ENCODE data around the gene GIGYF2. TPM values are rescaled to one million over a fixed set of nuclear protein-coding genes. Genes with fewer than 3 reads are reported as not detected.

GIGYF2 gene
- total RNA-seq, 1 experiment from 2014 or later = 68.3 TPM

DNA sequence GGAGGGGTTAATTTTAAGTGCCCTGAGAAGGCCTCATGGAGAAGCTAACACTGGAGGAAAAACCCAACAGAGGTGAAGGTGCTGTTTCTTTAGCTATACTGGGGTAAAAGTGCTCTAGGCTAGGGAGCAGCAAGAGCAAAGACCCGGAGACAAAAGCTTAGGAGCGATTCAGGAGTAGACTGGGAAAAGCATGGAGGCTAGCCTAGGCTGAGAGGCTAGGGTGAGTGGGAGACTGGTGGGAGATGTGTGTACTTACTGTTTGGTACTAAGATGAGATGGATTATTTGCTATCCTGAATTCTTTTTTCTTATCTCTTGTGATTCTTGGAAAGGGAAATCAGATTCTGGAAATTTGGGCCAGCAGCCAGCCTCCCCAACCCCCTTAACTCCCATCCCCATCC lies 2.0 kb downstream of the GIGYF2 start:
- intact Hi-C loops (cut with micrococcal nuclease; ENCODE audit: unreplicated experiment) (no loop called here), in situ Hi-C loops (cut with HindIII; ENCODE audit: low pct_unique_long_range_greater_than_20kb, low sequenced_read_pairs) (no loop called here)
- Histone ChIP-seq H3K9me3 (ENCODE audit: control insufficient read depth, insufficient read depth, low read depth, low read length) (no peaks in the 10 kb centered on the region), H3K27ac (ENCODE audit: low read length) (peak overlapping the region; percentile 93), H3K4me3 (ENCODE audit: low read depth in 2 of 2, low read length in 2 of 2) (peak overlapping the region; percentile 91 to 99), H3K4me1 (ENCODE audit: control insufficient read depth, insufficient read depth, low read length) (peaks cover 26% of the 10 kb centered on the region), H3K27me3 (ENCODE audit: control insufficient read depth, insufficient read depth, low read length) (no peaks in the 10 kb centered on the region), H3K36me3 (ENCODE audit: control insufficient read depth, insufficient read depth, low read length) (peaks cover 11% of the 10 kb centered on the region)
- CTCF ChIA-PET = interaction anchor here (0.6 kb wide), 1 partner anchor 112 kb away, joined by 4 read pairs; no protein-coding TSS in a partner anchor
- POLR2A ChIA-PET = interaction anchor here (0.6 kb wide), 1 partner anchor 12 kb away, joined by 4 read pairs; no protein-coding TSS in a partner anchor
- no peak for TF ChIP-seq POLR2AphosphoS5 (IDR thresholded peaks at IDR 0.05; ENCODE audit: low read depth, low read length)
- no peak for TF ChIP-seq TCF7L2 (IDR thresholded peaks at IDR 0.05; ENCODE audit: low read depth, low read length)
- TF ChIP-seq, protein P1, sequence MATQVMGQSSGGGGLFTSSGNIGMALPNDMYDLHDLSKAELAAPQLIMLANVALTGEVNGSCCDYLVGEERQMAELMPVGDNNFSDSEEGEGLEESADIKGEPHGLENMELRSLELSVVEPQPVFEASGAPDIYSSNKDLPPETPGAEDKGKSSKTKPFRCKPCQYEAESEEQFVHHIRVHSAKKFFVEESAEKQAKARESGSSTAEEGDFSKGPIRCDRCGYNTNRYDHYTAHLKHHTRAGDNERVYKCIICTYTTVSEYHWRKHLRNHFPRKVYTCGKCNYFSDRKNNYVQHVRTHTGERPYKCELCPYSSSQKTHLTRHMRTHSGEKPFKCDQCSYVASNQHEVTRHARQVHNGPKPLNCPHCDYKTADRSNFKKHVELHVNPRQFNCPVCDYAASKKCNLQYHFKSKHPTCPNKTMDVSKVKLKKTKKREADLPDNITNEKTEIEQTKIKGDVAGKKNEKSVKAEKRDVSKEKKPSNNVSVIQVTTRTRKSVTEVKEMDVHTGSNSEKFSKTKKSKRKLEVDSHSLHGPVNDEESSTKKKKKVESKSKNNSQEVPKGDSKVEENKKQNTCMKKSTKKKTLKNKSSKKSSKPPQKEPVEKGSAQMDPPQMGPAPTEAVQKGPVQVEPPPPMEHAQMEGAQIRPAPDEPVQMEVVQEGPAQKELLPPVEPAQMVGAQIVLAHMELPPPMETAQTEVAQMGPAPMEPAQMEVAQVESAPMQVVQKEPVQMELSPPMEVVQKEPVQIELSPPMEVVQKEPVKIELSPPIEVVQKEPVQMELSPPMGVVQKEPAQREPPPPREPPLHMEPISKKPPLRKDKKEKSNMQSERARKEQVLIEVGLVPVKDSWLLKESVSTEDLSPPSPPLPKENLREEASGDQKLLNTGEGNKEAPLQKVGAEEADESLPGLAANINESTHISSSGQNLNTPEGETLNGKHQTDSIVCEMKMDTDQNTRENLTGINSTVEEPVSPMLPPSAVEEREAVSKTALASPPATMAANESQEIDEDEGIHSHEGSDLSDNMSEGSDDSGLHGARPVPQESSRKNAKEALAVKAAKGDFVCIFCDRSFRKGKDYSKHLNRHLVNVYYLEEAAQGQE (IDR thresholded peaks at IDR 0.05; ENCODE audit: insufficient read depth in 1 of 2, low read depth in 2 of 2, low read length in 1 of 2) = no peak
- DNase-seq (ENCODE audit: low read depth, low spot score) (no peak), ATAC-seq (no peak)
- BruUV-seq (replicated peaks) = no TSS peak

DNA sequence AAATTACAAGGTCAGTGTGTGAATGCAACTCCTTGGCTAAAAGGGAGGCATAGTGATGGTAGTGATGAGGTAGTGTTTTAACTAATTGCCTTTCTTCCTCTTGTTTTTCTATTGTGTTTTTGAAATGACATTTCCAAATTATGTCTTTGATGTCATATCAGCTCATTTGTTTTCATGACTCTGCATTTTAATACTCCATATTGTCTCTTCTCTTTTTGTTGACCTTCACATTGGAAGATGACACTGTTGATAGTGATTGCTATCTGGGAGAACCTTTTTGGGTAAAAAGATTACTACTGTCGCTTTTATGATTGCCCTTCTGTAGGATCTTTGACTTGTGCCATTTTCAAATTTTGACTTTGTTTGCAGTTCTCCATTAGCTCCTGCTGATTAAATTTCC lies 3.0 kb downstream of the GIGYF2 start:
- DNase-seq (ENCODE audit: low read depth, low spot score) (no peak), ATAC-seq (no peak)
- Histone ChIP-seq H3K9me3 (ENCODE audit: control insufficient read depth, insufficient read depth, low read depth, low read length) (no peaks in the 10 kb centered on the region), H3K4me3 (ENCODE audit: low read depth in 2 of 2, low read length in 2 of 2) (no peak overlapping the region), H3K27ac (ENCODE audit: low read length) (no peak overlapping the region; the same call in 1 of the 2 replicates), H3K4me1 (ENCODE audit: control insufficient read depth, insufficient read depth, low read length) (peaks cover 26% of the 10 kb centered on the region), H3K36me3 (ENCODE audit: control insufficient read depth, insufficient read depth, low read length) (peaks cover 11% of the 10 kb centered on the region), H3K27me3 (ENCODE audit: control insufficient read depth, insufficient read depth, low read length) (no peaks in the 10 kb centered on the region)
- no peak for TF ChIP-seq TCF7L2 (IDR thresholded peaks at IDR 0.05; ENCODE audit: low read depth, low read length)
- TF ChIP-seq, protein P2, sequence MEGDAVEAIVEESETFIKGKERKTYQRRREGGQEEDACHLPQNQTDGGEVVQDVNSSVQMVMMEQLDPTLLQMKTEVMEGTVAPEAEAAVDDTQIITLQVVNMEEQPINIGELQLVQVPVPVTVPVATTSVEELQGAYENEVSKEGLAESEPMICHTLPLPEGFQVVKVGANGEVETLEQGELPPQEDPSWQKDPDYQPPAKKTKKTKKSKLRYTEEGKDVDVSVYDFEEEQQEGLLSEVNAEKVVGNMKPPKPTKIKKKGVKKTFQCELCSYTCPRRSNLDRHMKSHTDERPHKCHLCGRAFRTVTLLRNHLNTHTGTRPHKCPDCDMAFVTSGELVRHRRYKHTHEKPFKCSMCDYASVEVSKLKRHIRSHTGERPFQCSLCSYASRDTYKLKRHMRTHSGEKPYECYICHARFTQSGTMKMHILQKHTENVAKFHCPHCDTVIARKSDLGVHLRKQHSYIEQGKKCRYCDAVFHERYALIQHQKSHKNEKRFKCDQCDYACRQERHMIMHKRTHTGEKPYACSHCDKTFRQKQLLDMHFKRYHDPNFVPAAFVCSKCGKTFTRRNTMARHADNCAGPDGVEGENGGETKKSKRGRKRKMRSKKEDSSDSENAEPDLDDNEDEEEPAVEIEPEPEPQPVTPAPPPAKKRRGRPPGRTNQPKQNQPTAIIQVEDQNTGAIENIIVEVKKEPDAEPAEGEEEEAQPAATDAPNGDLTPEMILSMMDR (IDR thresholded peaks at IDR 0.05) = no peak
- TF ChIP-seq, protein P1 (IDR thresholded peaks at IDR 0.05; ENCODE audit: insufficient read depth in 1 of 2, low read depth in 2 of 2, low read length in 1 of 2) = no peak
- no peak for TF ChIP-seq SIN3A (IDR thresholded peaks at IDR 0.05; ENCODE audit: borderline replicate concordance, insufficient read depth, low read depth, low read length)
- no peak for TF ChIP-seq POLR2AphosphoS5 (IDR thresholded peaks at IDR 0.05; ENCODE audit: low read depth, low read length)
- CTCF ChIA-PET = no interaction called here
- BruUV-seq (replicated peaks) = no TSS peak
- in situ Hi-C loops (cut with HindIII; ENCODE audit: low pct_unique_long_range_greater_than_20kb, low sequenced_read_pairs) (no loop called here), intact Hi-C loops (cut with micrococcal nuclease; ENCODE audit: unreplicated experiment) (no loop called here)
- POLR2A ChIA-PET = no interaction called here
